SK-N-MC (cell line): ENCODE results near the gene MRPL23.

Experiments used
- FOXP2 ChIP-seq: optimal IDR thresholded peaks from 2 replicates; pipeline ENCODE3; 2011; ENCODE audit warnings: mild to moderate bottlenecking, moderate library complexity; ENCODE audit not compliant: insufficient read depth; ENCODE audit errors: extremely low read length, control extremely low read depth
- POLR2AphosphoS5 ChIP-seq: IDR thresholded peaks from 2 replicates; pipeline ENCODE4 v1.6.1; 2012; ENCODE audit warnings: mild to moderate bottlenecking, low read depth, low read length, borderline replicate concordance

DNA sequence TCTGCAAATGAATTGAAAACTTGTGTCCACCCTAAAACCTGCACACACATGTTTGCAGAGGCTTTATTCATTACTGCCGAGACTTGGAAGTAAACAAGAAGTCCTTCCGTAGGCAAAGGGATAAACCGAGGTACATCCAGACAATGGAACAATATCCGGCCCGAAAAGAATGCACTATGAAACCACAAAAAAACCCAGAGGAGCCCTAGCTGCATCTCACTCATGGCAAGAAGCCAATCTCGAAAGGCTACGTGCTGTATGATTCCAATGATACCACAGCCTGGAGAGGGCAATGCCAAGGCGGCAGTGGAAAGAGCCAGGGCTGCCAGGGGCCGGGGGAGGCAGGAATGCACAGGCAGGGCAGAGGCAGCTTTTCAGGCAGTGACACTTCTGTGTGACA lies 3.2 kb upstream of the MRPL23 start:
- no peak for TF ChIP-seq POLR2AphosphoS5
- TF ChIP-seq FOXP2 = no peak
